GM18861 (cell line): ENCODE results near the gene AACS.

ENCODE experiments used
- ATAC-seq: cut with Tn5 transposase; IDR thresholded peaks from one replicate; pipeline ENCODE4 v1.9.1; 2021; ENCODE audit not compliant: unreplicated experiment

Gene AACS

DNA sequence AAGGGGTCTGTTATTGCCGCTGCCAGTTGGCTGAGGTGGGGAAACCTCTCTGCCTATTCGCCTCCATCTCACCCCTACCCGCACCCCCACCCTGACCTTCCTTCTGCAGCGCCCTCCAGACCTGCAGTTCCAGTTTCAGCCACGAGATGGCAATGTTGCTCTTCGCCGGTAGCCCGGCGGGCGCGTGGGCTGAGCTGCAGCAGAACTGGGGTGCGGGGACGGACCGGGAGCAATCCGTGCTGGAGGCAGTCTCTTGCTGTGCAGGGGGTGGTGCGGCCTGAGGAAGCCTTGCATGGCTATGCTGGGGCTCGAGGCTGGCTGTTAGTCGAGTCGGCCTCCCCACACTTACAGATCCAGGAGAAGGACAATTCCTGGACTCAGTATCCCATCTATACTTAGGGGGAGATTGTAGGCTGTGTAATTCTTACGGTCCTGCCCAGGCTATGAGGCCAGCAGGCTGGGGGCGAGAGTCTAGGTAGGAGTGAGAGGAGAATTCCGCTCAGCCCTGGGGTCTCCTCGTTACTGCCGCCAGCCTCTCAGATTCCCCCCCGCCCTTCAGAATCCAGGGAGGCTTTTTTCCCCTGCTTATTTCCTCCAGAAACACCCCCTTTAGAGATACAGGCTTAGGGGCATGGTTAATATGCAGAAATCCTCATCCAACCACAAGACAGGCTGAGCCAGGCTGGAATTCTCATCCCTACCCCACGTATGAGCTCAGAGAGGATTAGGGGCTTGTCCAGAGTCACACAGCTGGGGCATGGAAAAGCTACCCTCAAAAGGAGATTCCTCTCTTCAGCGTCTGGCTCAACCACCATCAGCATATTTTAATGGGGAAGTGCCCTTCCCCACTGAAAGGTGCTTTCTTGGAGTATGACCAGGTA is 118.2 kb downstream of the AACS start:
- ATAC-seq: peak; percentile 64

GRCh38 chr12:125184213-125184967 is 119.2 kb downstream of the AACS start:
- ATAC-seq: no peak

DNA sequence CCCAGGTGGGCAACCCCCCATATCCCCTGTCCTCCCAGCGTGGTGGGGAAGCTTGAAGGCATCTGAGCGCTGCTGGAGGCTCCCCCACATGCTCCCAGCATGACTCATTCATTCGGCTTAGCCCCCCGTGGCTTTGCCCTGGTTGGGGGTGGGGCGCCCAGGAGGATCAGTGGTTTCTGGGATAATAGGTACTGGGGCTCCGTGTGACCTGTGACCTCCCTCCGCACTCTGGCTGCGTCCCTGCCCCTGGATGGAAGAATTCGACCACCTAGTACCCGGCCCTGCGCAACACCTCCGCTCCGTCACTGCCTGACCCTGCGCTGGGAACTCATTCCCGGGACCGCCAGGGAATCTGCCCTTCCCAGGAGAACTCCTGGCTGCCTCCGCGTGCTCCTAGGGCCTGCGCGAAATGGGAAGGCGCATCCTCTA is 120.1 kb downstream of the AACS start:
- ATAC-seq: no peak

DNA sequence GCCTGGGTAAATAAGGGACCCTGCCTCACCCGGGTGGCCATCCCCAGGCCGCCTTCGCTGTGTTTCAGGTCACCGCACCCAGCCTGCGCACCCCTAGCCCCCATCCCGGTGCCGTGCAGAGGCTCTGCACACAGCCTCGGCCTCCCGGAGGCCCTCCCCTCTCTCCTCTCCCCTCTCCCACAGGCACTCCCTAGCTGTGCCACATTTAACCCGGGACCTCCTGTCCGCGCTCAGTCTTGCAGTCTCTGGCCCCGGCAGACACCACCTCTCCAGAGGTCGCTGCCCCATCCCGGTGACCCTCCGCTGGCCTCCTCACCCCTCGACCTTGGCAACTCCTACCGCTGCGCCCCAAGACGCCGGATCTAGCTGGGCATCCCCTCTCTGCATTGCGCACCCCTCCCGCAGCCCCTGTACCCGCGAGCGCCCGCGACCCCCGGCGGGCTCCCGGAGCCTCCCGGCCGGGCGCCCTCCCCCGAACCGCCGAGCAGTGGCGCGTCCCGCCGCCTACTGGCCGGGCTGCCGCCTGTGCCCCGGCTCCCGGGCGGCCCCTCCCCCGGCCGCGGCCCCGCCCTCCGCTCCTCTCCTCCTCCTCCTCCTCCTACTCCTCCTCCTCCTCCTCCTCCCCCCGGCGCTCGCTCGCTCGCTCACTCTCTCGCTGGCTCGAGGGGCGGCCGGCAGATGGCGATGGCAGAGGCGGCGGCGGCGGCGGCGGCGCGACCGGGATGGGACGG is 120.7 kb downstream of the AACS start, which contains the start of gene TMEM132B:
TSS of gene TMEM132B (plus strand) at position 647 of the 731 bp plus-strand sequence.
- no peak for ATAC-seq

- no peak for ATAC-seq
These were observed 121.4 kb downstream of the AACS start for GRCh38 chr12:125186471-125187147.

DNA sequence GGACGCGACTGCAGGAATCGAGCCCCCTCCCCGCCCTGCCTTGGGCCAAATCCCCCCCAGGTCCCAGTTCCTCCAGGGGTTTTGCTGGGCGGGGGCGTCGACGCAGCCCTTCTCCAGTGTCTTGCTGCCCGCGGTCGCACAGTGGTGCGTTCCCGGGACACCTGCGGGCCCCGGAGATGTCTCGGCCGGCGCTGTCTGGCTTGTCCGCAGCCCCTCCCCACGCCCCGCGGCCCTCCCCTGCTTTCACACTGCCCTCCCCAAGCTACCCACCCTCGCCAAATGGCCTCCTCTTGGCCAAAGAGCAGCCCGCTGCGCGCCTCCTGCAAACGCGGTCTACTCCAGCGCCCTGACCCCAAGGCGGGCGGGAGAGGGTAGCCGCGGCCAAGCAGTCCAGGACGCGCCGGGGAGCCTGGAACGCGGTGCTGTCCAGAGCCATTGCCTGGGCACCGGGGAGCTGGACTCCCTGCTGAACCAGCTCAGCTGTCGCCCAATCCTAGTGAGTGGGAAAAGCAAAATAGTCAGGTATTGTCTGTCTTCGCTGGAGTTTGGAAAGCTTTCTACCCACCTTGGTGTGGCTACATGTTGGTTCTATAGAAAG is 122.0 kb downstream of the AACS start:
- ATAC-seq: no peak

DNA sequence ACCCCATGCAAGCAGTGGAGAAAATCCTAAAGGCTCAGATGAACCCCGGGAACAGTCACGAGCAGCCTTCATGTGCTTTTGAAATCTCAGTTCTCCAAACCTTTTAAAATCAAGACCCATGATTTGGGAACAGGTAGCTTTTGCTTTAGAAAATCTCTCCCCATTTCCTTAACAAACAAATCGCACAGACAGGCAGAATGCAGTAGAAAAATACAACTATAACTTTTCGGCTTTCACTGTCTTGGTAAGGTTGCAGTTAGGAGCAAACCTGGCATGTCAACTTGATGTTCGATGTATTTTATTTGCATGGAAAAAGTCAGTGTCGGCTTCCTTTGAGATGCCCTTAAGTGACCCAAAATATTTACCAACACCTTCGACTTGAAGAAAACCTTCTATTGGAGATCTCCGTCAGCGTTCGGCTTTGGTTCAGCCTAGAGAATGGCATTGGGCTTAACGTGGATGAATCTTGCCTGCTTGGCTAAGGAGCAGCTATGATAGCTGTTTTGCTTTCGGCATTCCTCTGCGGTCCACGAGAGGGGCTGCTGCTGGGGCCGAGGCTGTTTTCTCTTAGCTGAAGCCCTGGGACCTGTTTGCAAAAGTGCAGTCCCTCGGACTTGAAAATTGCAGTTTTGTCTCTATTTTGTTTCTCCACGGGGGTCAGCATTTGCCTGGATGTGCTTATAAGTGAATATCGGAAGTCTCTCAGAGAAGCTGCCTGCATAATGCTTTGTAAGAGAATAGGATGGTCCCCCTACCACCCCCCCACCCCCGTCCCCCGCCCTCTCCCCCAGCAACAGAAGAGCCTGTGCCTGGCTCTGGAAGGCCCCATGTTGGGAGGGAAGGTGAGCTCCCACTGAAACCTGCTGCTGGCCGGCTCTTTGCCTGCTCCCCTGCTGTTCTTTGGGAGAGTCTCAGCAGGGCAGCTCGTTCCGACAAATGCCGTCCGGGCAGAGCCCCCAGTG is 122.8 kb downstream of the AACS start:
- ATAC-seq: no peak

GRCh38 chr12:125189015-125189414 is 123.8 kb downstream of the AACS start:
- no peak for ATAC-seq

- ATAC-seq: no peak
These were observed 124.3 kb downstream of the AACS start for GRCh38 chr12:125189502-125189901.

DNA sequence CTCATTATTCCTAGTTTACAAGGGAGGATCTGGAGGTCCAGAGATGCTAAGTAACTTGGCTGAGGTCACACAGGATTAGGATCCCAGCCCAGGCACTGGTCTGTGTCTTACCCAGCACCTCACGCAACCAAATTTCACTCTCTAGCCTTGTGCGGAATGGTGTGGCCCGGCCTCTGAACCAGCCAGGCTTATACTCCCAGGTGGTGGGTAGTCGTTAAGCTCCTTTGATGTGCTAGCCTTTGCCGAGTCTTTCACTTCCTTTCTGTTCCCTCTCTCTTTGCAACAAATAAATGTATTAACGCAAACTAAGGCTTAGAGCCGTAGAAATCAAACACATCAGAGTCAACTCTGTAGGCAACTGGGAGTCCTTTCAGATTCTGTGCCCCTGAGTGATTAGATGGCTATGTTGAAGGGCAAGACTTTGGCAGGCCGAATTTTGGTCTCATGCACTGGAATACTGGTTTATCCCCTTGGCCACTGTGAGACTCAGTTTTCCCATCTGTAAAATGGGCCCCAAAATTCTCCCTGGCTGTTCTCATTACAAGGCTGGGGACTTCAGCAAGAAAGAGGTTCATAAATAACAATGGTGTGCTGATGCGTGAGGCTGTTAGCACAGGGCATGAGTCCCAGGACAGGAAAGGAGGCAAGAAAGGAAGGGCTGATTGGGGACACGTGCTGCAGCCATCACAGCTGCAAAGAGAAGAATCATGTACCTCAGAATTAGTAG is 126.3 kb downstream of the AACS start:
- ATAC-seq: no peak

GRCh38 chr12:125192690-125193221 is 127.5 kb downstream of the AACS start:
- no peak for ATAC-seq
